Glomerular visceral epithelial cell (primary cell): ENCODE results near the gene MYH8.

Source experiments
- DNase-seq: peaks from one replicate; pipeline ENCODE4 v3.0.0-alpha.2; 2016; ENCODE audit errors: extremely low spot score

The MYH8 gene

DNA sequence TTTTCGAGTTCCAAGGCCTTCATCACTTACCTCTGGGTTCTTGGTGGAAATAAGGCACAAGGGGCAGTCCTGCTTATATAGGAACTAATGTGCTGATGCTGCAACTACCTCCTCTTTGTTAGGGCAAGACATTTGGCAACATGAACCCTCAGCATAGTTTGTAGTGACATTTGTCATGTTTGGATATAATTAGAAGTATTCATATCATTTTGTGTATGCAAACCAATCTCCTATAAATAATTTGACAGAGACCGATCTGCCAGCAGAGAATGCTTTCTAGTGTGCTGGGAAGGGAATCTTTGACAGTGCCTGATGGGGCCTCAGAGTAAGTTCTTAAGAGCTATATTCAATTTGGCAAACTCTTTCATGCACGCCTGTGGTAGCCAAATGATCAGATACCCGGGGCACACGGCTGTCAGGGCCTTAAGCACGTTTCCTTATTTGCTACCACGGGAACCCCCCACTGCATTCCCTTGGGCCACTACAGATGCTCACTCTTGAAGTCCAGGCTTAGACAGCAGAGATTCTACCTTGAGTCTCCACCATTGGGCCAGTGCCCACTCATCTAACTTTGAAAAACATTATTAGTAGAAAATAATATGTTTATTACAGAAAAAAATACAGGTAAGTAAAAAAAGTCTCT, at the start of gene MYH8:
TSS of gene MYH8 (minus strand) at position 51 of the 643 bp plus-strand sequence. CDS start 1,723 bp downstream, outside the sequence.
- DNase-seq: no peak

DNA sequence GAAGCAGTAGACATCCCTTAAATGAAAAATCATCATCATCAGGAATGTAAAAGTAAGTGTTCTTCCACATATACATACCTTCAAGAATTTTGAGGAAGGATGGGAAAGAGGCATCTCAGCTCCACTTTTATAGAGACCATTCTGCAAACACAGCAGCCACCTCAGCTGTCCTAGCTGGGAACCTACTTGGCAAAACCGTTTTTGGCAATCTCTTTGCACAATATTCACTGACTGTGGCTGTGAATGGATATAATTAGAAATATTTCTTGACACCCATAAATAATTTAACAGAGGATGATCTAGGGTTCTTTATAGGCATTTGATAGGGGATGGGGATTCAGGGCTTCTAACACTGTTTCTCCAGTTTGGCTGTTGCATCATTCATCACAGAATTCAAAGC, 47.7 kb upstream of the MYH8 start, which contains the start of gene MYH4:
TSS of gene MYH4 (minus strand) at position 101 of the 400 bp plus-strand sequence. CDS start 2,814 bp downstream, outside the sequence.
- DNase-seq: no peak

DNA sequence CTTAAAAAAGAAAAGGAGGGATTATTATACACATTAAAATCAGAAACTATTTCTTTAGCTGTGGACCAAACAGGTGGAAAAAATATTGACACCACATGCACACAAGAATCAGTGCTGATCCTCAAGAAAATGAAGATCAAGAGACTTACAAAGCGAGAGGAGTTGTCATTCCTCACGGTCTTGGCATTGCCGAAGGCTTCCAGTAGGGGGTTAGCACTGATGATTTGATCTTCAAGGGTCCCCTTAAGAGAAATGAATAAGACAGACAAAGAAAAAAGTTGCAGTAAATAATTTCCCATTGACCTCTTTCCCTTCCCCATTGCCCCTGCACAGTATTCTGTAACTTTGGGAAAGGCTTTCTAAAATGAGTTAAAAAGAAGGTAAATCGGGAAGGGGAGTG, 41.7 kb upstream of the MYH8 start:
- no peak for DNase-seq

DNA sequence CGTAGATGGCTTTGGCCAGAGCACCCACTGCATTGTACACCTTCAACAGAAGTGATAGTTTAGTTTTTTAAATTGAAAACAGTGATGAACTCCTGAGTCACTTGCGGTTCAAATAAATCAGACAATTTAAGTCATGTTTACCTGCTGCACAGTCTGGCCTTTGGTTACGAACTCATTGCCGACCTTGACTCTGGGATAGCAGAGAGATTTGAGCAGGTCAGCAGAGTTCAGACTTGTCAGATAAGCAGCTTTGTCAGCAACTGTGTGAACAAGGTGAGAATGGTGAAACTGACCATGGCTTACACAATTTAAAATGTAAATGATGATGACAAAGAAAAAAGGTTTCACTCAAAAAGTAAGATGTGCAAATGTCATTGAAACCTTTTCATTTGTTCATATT, 38.3 kb upstream of the MYH8 start:
- no peak for DNase-seq

DNA sequence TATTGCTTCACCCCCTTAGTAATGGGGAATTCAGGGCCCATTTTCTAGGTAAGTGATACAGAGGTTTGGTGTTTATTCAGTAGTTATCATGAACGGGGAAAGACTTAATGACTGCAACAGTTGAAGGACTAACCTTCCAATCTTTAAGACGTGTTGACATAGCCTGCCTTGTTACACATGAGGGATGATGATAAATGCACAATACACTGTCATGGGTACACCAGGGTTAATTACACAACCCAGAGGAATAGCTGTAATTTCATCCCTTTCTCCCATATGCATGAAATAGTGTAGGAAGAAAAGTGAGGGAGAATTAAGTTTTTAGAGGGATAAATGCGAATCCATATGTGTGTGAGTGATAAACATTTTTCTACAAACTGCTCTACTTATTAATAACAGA, 37.0 kb upstream of the MYH8 start:
- no peak for DNase-seq

DNA sequence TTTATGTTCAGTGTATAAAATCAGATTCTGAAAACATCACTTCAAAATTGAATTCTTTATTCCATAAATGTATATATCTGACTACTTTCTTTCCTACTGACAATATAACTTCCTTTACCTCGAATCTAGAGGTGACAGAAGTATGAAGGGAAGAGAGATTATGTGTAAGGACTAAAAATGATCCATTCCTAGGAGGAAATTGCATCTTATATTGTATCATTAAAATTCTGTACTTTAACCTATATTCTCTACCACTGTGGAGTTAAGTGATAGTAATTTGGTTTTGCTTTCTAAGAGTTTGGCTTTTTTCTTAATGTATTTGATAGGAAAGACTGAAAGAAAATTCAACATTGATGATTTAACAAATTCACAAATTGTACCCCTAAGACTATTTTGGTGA, 36.2 kb upstream of the MYH8 start:
- no peak for DNase-seq

DNA sequence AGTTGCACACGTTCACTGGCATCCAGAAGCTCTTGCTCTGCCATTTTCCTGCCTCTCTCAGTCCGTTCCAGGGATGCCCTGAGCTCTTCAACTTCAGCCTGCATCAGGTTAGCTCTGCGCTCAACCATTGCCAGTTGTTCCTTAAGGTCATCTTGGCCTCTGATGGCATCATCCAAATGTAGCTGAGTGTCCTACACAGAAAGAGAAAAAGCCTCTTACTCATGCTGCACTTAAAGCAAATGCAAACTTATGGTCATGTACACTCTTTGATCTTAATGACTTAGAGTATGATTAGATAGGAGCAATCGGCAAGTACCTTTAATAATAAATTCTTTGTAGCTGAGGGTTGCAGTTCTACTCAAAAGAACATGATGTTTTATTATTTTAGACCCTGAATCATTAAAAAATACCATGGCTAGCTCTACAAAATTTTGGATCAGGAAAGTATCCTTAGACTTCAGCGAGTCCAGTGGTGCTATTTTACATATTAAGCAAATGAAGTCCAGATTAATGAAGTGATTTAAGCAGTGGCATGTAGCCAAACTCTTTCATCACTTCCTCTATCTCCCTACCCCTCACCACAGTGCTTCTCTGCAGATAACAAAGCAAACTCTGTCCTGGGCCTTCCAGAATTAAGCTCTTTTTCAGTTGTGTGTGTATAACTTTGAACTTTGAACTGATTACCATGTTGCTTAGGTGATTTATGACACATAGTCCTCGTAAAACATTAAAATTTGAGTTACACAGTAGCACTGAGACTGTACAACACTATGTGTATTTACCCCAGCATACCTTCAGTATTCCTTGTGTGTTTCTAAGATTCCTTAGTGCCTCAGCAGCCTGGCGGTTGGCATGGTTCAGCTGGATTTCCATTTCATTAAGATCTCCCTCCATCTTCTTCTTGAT, 25.5 kb upstream of the MYH8 start:
- DNase-seq: no peak

DNA sequence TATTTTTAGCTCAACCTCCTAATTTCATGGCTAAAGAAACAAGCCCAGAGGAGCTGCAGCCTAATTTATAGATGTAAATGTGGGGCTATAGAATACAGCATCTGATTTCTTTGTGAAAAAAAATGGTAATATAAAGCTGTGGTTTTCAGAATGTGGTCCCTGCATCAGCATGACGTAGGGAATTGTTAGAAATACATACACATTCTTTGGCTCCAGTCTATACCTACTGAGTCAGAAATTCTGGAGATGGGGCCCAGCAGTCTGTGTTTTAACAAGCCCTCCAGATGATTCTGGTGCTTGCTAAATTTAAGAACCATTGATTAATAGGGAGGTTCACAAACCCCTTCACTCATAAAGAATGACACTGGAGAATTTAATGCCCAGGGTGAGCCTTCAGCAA, 18.1 kb upstream of the MYH8 start:
- no peak for DNase-seq

DNA sequence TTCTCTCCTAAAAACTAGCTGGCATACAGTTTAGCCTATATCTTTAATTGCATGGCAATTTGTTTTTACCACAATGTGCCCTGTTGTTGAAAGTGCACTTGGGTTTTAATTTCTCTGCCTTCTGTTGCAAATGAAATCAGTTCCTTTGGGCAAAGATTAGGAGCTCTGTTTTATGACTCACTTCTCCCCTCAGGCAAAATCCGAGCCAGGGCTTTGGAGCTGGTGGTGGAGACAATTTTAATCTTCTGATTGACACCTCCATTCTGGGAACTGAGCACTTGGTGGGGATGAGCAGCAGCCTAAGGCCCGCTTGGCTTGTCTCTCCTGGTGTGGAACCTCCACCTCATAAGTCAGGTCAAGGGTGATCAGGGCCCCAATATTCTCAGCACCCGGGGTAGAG, 13.3 kb upstream of the MYH8 start:
- no peak for DNase-seq

DNA sequence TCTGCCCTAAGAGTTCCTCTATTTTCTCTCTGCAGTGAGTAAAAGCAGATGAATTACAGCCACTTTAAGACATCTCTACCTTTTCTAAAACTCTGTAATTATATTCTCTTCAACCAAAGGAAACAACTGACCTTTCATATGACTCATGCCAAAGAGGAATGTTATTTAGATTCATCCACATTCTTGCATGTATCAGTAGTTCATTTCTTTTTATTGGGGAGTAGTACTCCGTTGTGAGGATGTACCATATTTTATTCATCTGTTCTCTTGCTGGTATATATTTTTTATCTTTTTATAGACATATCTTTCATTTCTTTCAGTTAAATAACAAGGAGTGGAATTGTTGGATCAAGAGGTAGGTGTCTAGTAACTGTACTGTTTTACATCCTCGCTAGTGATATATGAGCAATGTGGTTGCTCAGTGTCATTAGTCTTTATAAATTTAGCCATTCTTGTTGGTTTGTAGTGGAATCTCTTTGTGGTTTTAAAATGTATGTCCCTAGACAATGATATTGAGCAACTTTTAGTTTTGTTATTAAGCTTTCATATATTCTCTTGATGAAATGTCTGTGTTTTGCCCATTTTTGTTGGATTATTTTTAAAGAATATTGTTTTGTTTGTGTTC, 7.8 kb upstream of the MYH8 start:
- no peak for DNase-seq

DNA sequence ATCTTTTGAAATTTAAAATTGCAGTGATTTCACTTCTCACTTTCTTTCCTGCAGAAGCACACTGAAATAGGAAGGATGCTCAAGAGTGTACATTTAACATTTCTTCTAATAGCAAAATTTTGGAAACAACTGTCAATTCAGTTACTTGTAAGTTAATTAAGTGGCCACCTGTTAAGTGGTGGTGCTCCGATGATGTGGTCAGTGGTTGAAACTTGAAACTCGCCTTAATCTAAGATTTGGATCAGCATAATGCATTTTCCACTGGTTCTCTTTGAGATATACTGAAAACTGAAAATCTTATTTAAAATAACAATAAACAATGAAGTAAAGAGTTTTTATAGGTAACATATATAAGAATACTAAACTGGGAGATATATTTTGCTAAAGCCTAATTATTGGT, 7.0 kb upstream of the MYH8 start:
- DNase-seq: no peak

DNA sequence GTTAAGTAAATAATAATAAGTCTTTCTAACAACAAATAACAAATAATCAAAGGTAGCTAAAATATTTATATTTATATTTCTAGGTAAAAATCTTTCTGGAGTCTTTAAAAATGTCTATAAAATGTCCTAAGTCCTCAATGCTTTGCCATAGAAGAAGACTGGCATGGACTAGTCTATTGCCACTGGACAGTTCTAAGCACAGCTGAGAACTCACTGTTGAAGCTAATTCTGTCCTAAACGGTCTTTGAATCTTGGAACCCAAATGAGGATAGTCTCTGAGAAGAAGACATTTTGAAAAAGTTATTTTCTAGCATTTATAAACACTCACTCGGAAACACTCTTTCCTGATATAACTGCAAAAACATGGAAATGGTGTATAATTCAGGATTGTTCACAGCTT, 539 bp downstream of the MYH8 start:
- DNase-seq: no peak

DNA sequence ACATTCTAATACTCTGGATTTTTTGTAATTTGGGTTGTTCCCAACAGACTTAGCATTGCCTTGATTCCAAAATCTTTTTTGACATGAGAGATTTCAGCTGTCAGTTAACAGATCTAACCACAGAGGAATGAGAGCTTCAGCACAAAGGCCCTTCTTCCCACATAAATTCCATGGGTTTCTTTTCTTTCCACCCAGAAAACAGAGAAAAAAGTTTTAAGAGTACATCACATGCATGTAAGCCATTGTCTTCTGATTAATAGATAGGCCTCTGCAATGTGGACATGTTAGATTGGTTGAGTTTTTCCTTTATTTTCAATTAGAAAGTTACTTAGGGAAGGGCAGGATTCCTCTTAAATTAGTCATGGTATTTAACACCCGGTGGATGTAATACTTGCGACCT, 939 bp downstream of the MYH8 start:
- DNase-seq: no peak

DNA sequence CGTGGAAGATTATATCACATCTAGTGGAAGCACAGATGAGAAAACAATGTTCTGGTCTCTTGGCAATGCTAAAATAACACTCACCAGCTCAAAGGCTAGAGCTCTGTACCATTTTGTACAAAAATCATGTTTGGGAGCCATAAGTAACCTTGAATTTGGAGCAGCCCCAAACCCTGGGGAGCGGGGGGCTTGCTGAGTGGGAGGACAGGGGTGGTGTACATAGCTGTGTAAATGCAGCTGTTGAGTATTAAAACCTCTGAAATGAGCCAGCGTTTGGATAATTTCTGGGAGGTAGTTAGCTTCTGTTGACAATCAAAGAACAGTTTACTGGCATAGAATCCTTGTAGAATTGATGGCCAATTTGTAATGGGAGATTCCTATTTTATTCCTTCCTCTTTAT, 4.3 kb downstream of the MYH8 start:
- no peak for DNase-seq

DNA sequence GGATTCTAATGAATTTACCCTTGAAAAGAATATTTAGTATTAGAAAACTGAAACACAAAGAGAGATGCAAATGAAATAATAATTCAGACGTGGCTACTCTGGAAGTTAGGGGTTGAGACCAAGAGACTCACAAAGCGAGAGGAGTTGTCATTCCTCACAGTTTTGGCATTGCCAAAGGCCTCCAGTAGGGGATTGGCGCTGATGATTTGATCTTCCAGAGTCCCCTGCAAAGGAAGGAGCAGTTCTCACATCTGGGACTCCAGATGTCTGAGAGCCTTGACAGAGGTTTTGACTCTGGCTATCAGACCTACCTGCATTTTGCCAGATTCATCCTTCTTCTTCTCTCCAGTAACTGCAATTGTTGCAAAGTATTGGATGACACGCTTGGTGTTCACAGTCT, 6.6 kb downstream of the MYH8 start:
- DNase-seq: no peak

DNA sequence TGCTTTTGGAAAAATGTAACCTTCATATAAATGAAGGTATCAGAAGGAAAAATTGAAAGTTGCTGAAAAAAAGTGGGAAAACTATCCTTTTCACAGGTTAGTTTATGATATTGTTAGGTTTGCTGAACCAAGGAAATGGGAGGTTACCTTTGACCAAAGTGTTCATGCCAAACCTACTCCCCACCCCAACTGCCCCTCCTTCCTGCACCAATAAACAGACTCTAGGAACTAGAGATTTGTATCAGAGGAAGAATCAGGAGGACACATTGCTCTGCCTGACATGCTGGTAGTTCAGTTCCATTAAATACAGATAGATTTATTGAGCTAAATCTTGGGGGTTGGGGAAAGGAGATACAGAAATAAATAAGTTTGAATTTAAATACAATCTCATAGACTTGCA, 18.2 kb downstream of the MYH8 start:
- DNase-seq: no peak

DNA sequence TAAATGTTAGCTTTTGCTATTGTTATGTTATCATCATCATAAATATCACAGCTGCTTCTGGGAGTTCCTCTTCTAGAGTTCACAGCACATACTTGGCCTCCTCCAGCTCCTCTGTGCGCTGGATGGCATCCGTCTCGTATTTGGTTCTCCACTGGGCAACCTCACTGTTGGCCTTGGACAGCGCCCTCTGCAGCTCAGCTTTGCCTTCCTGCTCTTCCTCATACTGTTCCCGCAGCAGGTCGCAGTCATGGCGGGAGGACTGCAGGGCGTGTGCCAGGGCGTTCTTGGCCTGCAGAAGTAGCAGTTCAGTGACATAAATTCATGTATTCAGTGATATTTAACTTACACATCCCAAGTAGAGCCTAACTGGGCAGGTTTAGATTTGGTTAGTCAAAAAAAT, 23.4 kb downstream of the MYH8 start:
- DNase-seq: no peak

DNA sequence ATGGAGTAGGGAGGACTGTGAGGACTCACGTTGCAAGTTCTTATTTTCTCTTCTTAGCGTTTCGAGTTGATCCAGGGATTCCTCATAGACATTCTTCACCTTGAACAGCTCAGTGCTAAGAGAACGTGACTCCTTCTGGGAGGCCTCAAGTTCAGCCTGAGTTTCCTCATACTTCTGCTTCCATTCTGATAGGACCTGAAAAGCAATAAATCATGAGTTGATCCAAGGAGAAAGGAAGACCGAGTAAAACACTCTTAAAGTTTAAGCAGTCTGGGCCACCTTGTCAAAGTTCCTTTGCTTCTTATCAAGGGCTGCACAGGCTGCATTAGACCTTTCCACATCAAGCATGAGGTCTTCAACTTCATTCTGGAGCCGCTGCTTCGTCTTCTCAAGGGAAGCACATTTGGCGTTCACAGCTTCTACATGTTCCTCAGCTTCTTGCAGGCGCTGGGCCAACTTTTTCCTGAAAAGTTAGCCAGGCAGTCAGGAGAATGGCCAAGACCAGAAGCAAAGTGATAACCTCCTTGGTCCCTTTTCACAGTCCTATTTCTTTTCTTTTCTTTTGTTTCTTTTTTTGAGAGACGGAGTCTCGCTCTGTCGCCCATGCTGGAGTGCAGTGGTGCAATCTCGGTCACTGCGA, 25.1 kb downstream of the MYH8 start:
- no peak for DNase-seq

DNA sequence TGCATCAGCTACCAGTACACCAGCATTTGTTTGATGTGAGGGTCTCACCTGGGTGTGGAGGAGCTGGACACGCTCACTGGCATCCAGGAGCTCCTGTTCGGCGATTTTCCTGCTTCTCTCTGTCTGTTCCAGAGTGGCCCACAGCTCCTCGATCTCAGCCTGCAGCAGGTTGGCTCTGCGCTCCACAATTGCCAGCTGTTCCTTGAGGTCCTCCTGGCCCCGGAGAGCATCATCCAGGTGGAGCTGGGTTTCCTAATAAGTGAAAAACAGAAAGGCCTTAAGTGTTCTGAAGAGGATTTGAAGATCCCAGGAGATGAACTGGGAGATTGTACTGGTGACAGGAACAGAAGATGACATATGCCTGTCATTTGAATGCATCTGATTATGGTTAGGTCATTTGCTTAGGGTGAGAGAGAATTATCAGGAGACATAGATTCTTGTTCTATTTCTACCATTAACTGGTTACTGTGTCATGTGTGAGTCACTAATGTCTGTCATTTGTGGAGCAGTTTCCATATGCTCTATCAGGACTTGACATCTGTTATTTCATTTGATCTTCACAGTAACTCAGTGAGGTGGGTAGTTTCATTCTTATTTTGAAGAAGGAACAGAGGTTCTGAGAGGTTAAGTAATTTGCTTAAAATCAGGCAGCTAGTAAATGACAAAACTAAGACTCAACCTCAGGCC, 27.4 kb downstream of the MYH8 start:
- DNase-seq: no peak

DNA sequence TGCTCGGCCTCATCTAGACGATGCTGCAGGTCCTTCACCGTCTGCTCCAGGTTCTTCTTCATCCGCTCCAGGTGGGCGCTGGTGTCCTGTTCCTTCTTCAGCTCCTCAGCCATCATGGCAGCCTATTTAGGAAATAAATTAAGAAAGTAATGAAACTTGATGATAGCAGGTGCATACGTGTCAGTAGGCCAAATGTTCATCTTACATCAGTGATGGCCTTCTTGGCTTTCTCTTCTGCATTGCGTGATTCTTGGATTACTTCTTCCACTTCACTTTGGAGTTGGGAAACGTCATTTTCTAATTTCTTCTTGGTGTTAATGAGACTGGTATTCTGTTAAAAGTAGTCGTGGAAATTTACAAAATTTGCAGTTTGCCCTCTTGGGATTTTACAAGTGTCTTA, 28.9 kb downstream of the MYH8 start:
- DNase-seq: no peak

DNA sequence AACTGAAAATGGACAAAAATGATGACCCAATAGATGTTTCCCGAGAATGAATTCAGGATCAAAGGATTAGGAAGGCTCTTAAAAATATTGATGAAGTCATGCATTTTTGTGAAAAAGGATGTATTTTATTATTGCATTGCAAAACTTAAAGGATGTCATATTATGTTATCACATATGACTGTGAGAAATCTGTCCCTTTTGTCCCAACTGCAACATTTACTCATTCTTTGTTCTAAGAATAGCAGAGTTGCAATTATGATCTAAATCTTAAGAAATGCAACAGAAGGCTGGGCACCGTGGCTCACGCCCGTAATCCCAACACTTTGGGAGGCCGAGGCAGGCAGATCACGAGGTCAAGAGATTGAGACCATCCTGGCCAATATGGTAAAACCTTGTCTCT, 35.9 kb downstream of the MYH8 start:
- no peak for DNase-seq

DNA sequence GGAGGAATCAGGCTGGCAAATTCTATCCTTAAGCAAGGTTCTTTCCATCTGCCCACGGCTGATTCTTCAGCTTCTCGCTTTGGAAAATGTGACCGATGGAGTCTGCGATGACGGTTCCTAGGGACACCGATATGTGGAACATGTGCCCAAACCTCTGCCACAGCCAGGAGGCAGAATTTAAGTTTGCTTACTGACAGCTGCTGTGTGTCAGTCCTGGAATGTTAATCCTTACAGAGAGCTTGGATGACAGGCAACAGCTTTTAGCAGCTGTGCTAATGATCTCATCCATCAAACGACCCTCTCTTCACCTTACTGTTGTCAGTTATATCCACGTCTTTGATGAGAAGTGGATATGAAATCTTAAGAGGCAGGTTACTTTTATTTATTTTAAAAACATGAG, 37.6 kb downstream of the MYH8 start:
- no peak for DNase-seq
